ENCODE measurements around the gene C9orf40.
A peak's percentile ranks its signal among the peaks of the same experiment; 100 is the strongest.

The C9orf40 gene

DNA sequence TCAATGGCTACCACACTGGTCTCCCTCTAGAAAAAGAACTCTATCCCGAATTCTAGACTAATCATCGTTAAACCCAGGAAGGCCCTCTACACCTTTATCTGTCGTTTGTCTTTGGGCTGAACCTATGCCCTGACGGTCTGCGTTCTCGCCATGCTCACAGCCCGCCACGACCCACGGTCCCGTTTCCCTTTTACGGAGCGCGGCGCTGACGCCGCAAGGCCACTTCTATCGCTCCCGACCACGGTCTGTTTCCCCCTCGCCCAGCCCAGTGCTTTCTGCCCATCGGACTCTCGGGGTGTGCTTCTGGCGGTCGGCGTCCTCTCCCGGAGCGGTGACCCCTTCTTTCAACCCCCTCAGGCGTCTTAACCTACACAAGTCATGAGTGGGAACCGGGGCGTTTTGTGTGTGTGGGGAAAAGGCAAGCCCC lies 974 bp downstream of the C9orf40 start:
- no peak for TF ChIP-seq CTCF (IDR thresholded peaks at IDR 0.05)

GRCh38 chr9:74951107-74951720 lies 1.5 kb downstream of the C9orf40 start:
- no peak for TF ChIP-seq CTCF (IDR thresholded peaks at IDR 0.05)

- TF ChIP-seq CTCF (IDR thresholded peaks at IDR 0.05), result no peak
Measured at GRCh38 chr9:74949859-74950855, 2.6 kb downstream of the C9orf40 start.

DNA sequence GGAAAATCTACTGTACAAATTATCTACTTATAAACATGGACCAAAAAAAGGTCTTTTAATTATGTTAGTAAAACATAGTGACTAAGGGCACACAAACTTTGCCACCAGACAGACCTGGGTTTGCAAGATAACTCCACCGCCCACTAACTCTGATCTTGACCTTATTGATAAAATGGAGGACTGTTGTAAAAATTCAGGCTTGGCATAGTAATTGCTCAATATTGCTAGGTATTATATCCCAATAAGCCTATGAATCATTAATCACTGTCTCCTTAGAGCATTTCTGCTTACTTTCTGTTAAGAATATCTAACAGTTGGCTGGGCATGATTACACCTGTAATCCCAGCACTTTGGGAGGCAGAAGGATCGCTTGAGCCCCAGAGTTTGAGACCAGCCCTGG lies 3.8 kb downstream of the C9orf40 start:
- TF ChIP-seq CTCF (IDR thresholded peaks at IDR 0.05), result no peak

DNA sequence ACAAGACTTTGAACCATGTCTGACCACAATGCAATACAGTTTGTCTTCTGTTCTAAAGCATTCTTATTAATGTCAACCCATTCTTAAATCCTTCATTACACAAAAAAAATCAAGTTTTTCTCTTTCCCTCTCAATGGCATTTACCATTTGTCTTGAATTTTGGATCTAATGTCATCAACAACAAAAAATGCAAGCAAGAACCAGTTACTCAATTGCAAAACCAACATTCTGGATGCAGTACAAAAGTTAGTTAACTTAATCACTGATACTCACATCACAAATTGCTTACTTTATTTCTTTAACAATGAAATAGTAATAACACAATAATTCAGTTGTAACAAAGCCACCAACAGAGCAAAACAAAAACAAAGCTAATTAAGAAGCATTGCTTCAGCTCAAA lies 6.0 kb downstream of the C9orf40 start:
- TF ChIP-seq CTCF (IDR thresholded peaks at IDR 0.05), result no peak

DNA sequence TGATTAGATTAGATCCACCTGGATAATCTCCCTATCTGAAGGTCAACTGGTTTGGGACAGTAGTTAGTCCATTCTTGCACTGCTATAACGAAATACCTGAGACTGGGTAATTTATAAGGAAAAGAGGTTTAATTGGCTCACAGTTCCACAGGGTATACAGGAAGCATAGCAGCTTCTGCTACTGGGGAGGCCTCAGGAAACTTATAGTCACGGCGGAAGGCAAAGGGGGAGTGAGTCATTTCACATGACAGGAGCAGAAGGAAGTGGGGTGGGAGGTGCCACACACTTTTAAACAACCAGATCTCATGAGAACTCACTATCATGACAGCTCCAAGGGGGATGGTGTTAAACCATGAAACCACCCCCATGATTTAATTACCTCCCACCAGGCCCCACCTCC lies 9.9 kb downstream of the C9orf40 start:
- TF ChIP-seq CTCF (IDR thresholded peaks at IDR 0.05), result no peak

DNA sequence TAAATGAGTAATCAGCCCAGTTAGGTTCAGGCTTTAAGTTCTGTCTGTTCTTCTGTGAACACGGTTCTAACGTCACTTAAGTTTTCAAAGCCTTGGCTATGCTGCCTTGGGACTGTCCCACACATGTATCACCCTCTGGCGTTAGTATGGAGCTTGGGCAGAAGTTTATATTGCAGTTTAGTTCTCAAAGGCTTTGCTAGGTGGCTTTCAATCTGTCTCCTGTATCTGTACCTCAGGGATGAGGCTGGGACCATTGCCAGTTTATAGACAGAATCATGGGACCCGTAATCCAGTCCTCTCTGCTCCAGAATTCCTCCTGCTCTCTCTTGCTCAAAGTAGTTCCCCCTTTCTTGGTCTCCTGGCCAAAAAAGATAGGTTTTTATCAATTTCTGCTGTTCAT lies 12.1 kb downstream of the C9orf40 start:
- TF ChIP-seq CTCF (IDR thresholded peaks at IDR 0.05), result peak; percentile 45; the same call in 1 of the 2 replicates

All from LNCAP (cell line).